Omental fat pad (tissue), 4 donors: ENCODE measurements around the gene CDH15. TPM values are rescaled to one million over a fixed set of nuclear protein-coding genes. Genes with fewer than 3 reads are reported as not detected.

Experiments used
- ATAC-seq: fragments of 150-250 bp; one replicate; pipeline ENCODE4 v1.9.1; 2016; ENCODE audit warnings: mild to moderate bottlenecking, moderate library complexity; ENCODE audit not compliant: low FRiP score
- DNase-seq: peaks from one replicate; pipeline ENCODE4 v3.0.0-alpha.2; 2019; ENCODE audit warnings: low spot score
- CTCF ChIP-seq, 3 donors: fragments of 450-650 bp; IDR thresholded peaks; one replicate each; pipeline ENCODE4 v1.5.1; 2016 to 2017; ENCODE audit warnings: antibody characterized with exemption in 3 of 3, mild to moderate bottlenecking in 3 of 3, moderate library complexity in 2 of 3
- total RNA-seq, 4 donors: library from RNA; depleted of rRNA; stranded (reverse); fragments of >200 nt; gene quantifications; one replicate each; pipeline ENCODE4 v1.1.0, GENCODE V29; 2016

CDH15 gene
- total RNA-seq, 4 donors from 2014 or later: not detected

GRCh38 chr16:89131783-89132182 is 39.8 kb upstream of the CDH15 start:
- ATAC-seq (no peak), DNase-seq (no peak)
- no peak for TF ChIP-seq CTCF (IDR thresholded peaks at IDR 0.05)

- TF ChIP-seq CTCF (IDR thresholded peaks at IDR 0.05): no peak
- ATAC-seq (no peak), DNase-seq (no peak)
These were observed 39.1 kb upstream of the CDH15 start for GRCh38 chr16:89132194-89133005.

- no peak for DNase-seq
- ATAC-seq: no peak
- no peak for TF ChIP-seq CTCF (IDR thresholded peaks at IDR 0.05)
These were observed 38.0 kb upstream of the CDH15 start for GRCh38 chr16:89133457-89134127.

- TF ChIP-seq CTCF (IDR thresholded peaks at IDR 0.05): no peak
- DNase-seq (no peak), ATAC-seq (no peak)
These were observed 37.3 kb upstream of the CDH15 start for GRCh38 chr16:89134269-89134668.

- no peak for DNase-seq
- no peak for TF ChIP-seq CTCF (IDR thresholded peaks at IDR 0.05)
- ATAC-seq: no peak
These were observed 36.4 kb upstream of the CDH15 start for GRCh38 chr16:89135166-89135565.

- TF ChIP-seq CTCF (IDR thresholded peaks at IDR 0.05): no peak
- ATAC-seq (no peak), DNase-seq (no peak)
These were observed 35.4 kb upstream of the CDH15 start for GRCh38 chr16:89135971-89136765.
